Measurements from ENCODE around the gene SRSF8. TPM values are rescaled to one million over a fixed set of nuclear protein-coding genes. Genes with fewer than 3 reads are reported as not detected.

SRSF8 gene
- total and polyA plus RNA-seq, 2 of the 4 experiments (the other 2 are of a cell fraction): 3.4 to 14.3 TPM

DNA sequence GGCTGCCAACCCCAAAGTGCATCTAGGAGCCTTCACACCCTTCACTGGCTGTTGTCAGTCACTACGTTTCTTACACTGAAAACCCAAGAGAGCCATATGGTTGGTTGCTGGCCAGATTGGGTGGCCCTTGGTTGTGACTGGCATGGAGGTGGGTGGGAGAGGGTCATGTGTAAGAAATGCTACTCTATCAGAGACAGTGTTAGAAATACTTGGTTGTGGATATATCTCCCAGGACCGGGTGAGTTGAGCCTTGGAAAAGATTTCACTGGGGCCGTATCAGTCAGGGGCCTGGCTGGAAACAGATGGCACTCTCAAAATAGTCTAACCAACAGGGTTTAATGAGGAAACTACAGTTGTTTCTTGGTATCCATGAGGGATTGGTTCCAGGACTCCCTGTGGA lies 38.1 kb downstream of the SRSF8 start:
- POLR2A ChIA-PET (ENCODE audit: unreplicated experiment): no interaction called here
- Histone ChIP-seq H2BK15ac (ENCODE audit: low read depth, low read length) (no peak overlapping the region), H4K91ac (ENCODE audit: insufficient read depth, low read depth, low read length) (no peak overlapping the region), H2AK5ac (ENCODE audit: low read depth, low read length) (no peak overlapping the region), H3K4ac (ENCODE audit: low read depth, low read length) (no peak overlapping the region), H2AFZ (replicated peaks; ENCODE audit: low read length, poor library complexity) (no peak overlapping the region), H3K4me2 (ENCODE audit: low read depth, low read length) (no peak overlapping the region), H3K4me3 (ENCODE audit: insufficient read depth, low read depth, low read length) (no peak overlapping the region), H2BK5ac (ENCODE audit: low read depth, low read length, poor library complexity, severe bottlenecking) (no peak overlapping the region), H3K9ac (ENCODE audit: low read depth, low read length) (no peak overlapping the region), H3K27ac (ENCODE audit: insufficient read depth, low read length) (no peak overlapping the region), H3K18ac (ENCODE audit: low read depth, low read length) (no peak overlapping the region), H3K9me1 (ENCODE audit: insufficient read depth, low read length) (no peaks in the 10 kb centered on the region), H3K79me1 (ENCODE audit: low read depth in 1 of 2, low read length in 2 of 2) (no peaks in the 10 kb centered on the region; a peak in 1 of 4 replicates), H3K27me3 (ENCODE audit: control insufficient read depth, insufficient read depth, low read length) (no peaks in the 10 kb centered on the region), H2BK120ac (ENCODE audit: low read depth, low read length) (no peak overlapping the region), H3K9me3 (ENCODE audit: control insufficient read depth, insufficient read depth, low read length) (no peaks in the 10 kb centered on the region), H3K23ac (ENCODE audit: low read depth, low read length) (no peak overlapping the region), H4K20me1 (ENCODE audit: insufficient read depth, low read length) (no peaks in the 10 kb centered on the region), H4K5ac (ENCODE audit: low read depth, low read length) (no peak overlapping the region), H2AK9ac (replicated peaks; ENCODE audit: low read depth, low read length, poor library complexity) (no peak overlapping the region), H3K14ac (replicated peaks; ENCODE audit: low read depth, low read length) (no peak overlapping the region), H3K36me3 (ENCODE audit: control insufficient read depth, insufficient read depth, low read length) (no peaks in the 10 kb centered on the region), H2BK20ac (ENCODE audit: low read depth, low read length) (no peak overlapping the region), H3K56ac (ENCODE audit: extremely low read depth, insufficient read depth, low read length) (no peak overlapping the region), H4K8ac (ENCODE audit: low read depth in 2 of 2, low read length in 2 of 2) (no peak overlapping the region), H3K4me1 (ENCODE audit: control insufficient read depth, insufficient read depth, low read length) (no peaks in the 10 kb centered on the region)
- TF ChIP-seq BHLHE40 (IDR thresholded peaks at IDR 0.05; ENCODE audit: low read depth, low read length) (no peak), FOS (IDR thresholded peaks at IDR 0.05; ENCODE audit: low read depth, low read length) (no peak), RFX5 (IDR thresholded peaks at IDR 0.05; ENCODE audit: low read depth, low read length) (no peak), MXI1 (IDR thresholded peaks at IDR 0.05; ENCODE audit: borderline replicate concordance, low read depth, low read length) (no peak)
- TF ChIP-seq, protein P1, sequence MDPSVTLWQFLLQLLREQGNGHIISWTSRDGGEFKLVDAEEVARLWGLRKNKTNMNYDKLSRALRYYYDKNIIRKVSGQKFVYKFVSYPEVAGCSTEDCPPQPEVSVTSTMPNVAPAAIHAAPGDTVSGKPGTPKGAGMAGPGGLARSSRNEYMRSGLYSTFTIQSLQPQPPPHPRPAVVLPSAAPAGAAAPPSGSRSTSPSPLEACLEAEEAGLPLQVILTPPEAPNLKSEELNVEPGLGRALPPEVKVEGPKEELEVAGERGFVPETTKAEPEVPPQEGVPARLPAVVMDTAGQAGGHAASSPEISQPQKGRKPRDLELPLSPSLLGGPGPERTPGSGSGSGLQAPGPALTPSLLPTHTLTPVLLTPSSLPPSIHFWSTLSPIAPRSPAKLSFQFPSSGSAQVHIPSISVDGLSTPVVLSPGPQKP (IDR thresholded peaks at IDR 0.05; ENCODE audit: borderline replicate concordance, low read depth, low read length): no peak
- TF ChIP-seq, protein P2, sequence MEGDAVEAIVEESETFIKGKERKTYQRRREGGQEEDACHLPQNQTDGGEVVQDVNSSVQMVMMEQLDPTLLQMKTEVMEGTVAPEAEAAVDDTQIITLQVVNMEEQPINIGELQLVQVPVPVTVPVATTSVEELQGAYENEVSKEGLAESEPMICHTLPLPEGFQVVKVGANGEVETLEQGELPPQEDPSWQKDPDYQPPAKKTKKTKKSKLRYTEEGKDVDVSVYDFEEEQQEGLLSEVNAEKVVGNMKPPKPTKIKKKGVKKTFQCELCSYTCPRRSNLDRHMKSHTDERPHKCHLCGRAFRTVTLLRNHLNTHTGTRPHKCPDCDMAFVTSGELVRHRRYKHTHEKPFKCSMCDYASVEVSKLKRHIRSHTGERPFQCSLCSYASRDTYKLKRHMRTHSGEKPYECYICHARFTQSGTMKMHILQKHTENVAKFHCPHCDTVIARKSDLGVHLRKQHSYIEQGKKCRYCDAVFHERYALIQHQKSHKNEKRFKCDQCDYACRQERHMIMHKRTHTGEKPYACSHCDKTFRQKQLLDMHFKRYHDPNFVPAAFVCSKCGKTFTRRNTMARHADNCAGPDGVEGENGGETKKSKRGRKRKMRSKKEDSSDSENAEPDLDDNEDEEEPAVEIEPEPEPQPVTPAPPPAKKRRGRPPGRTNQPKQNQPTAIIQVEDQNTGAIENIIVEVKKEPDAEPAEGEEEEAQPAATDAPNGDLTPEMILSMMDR (conservative IDR thresholded peaks at IDR 0.05; ENCODE audit: low read depth, low read length): no peak
- CTCF ChIA-PET: interaction anchor here (0.6 kb wide), 1 partner anchor 11 kb away, joined by 4 read pairs; no protein-coding TSS in a partner anchor
- intact Hi-C loops (cut with micrococcal nuclease): no loop called here
- BruUV-seq (replicated peaks): no TSS peak
- no peak for DNase-seq
- dilution Hi-C loops (cut with HindIII; ENCODE audit: low sequenced_read_pairs, unreplicated experiment): no loop called here
- ATAC-seq (ENCODE audit: low read depth): no peak
- no CpG with 5 or more reads among the region's 3 CpGs for WGBS, 2 experiments (ENCODE audit: extremely low coverage in 2 of 2, insufficient read length in 1 of 2)
- in situ Hi-C loops (cut with MboI; ENCODE audit: low sequenced_read_pairs): no loop called here
